K562 (cell line): Measurements from ENCODE around the gene TYSND1. TPM values are rescaled to one million over a fixed set of nuclear protein-coding genes. Genes with fewer than 3 reads are reported as not detected.
"Not testable (repeated sequence)": the region's sequence is repeated elsewhere in the genome, so short reads cannot be mapped to it uniquely, and the experiment has no call there.

Experiments
- ATAC-seq: fragments of 200-7000 bp; cut with Tn5 transposase; 3 replicates; pipeline ENCODE4 v1.9.1; 2020; ENCODE audit warnings: moderate library complexity
- BruUV-seq: library from RNA; stranded (reverse); fragments of 400-500 nt; replicated peaks from 2 replicates; lab custom pipeline; 2021; lab: Mats Ljungman, UMichigan
- CTCF ChIA-PET: fragments of 300-600 bp; formaldehyde crosslinking; extraction: SDS; loops from one replicate; lab custom pipeline; 2021; ENCODE audit warnings: low intra/inter-chr PET ratio; lab: Yijun Ruan, JAX
- POLR2A ChIA-PET: fragments of 300-600, 350-650 bp; sonication (Branson Sonifier 250); formaldehyde crosslinking; extraction: SDS; loops from one replicate; lab custom pipeline; 2021; ENCODE audit warnings: antibody characterized with exemption, inconsistent platforms; lab: Yijun Ruan, JAX
- DNase-seq, 4 experiments: peaks; one replicate each; pipeline versions ENCODE4 v3.0.0 to v3.0.0-alpha.2; 2011 to 2018; ENCODE audit warnings: low spot score in 3 of 4, mixed read lengths in 3 of 4; ENCODE audit errors: extremely low read depth in 1 of 4
- FAIRE-seq: peaks from 2 replicates; lab custom pipeline; 2011; peaks lifted over from hg19 to GRCh38; lab: Jason Lieb, UNC
- H2AFZ ChIP-seq: 2 replicates; pipeline ENCODE4 v1.6.0; 2011; ENCODE audit warnings: low read depth, low read length, control low read depth, inconsistent platforms
- H3K27ac ChIP-seq: fragments of 200-600 bp; 3 replicates; pipeline ENCODE4 v1.8.0; 2011; ENCODE audit warnings: low read depth, mild to moderate bottlenecking, control low read depth, inconsistent platforms, low read length, moderate library complexity, mixed read lengths; ENCODE audit errors: extremely low read depth
- H3K27me3 ChIP-seq, 2 experiments: fragments of 300-600 bp in 1 of 2; 2 replicates in 1 of 2; 3 replicates in 1 of 2; pipeline versions ENCODE4 v1.6.0 to v1.8.0; 2011; ENCODE audit warnings: inconsistent platforms in 2 of 2, low read length in 2 of 2, mild to moderate bottlenecking in 1 of 2, mixed read lengths in 1 of 2, moderate library complexity in 1 of 2; ENCODE audit not compliant: control insufficient read depth in 2 of 2, insufficient read depth in 2 of 2
- H3K36me3 ChIP-seq: fragments of 300-600 bp; 3 replicates; pipeline ENCODE4 v1.8.0; 2011; ENCODE audit warnings: mild to moderate bottlenecking, low read length, inconsistent platforms; ENCODE audit not compliant: control insufficient read depth, insufficient read depth
- H3K4me1 ChIP-seq, 2 experiments: fragments of 200-600 bp in 1 of 2; replicated peaks in 1 of 2; 2 replicates in 1 of 2; 3 replicates in 1 of 2; pipeline versions ENCODE4 v1.5.1 to v1.8.0; 2011; ENCODE audit warnings: inconsistent platforms in 2 of 2, low read length in 2 of 2, mild to moderate bottlenecking in 1 of 2, mixed read lengths in 1 of 2, moderate library complexity in 1 of 2; ENCODE audit not compliant: control insufficient read depth in 2 of 2, insufficient read depth in 2 of 2
- H3K4me2 ChIP-seq: 2 replicates; pipeline ENCODE4 v1.6.1; 2011; ENCODE audit warnings: low read length, control low read depth, inconsistent platforms, mixed read lengths; ENCODE audit not compliant: insufficient read depth
- H3K4me3 ChIP-seq: fragments of 200-600 bp; sonication (generic), shearing (Covaris generic); 2 replicates; pipeline ENCODE4 v1.5.1; 2016; ENCODE audit warnings: control low read depth, inconsistent platforms
- H3K79me2 ChIP-seq: fragments of 200-600 bp; 3 replicates; pipeline ENCODE4 v1.8.0; 2011; ENCODE audit warnings: low read length, inconsistent platforms; ENCODE audit not compliant: control insufficient read depth, insufficient read depth
- H3K9ac ChIP-seq, 2 experiments: 2 replicates each; pipeline versions ENCODE4 v1.6.0 to v1.6.1; 2011; ENCODE audit warnings: low read depth in 2 of 2, low read length in 2 of 2, control low read depth in 1 of 2, inconsistent platforms in 1 of 2, mild to moderate bottlenecking in 1 of 2, mixed read lengths in 1 of 2; ENCODE audit not compliant: insufficient read depth in 1 of 2
- H3K9me1 ChIP-seq: one replicate; pipeline ENCODE4 v1.6.0; 2011; ENCODE audit warnings: inconsistent platforms, mild to moderate bottlenecking, low read length, moderate library complexity; ENCODE audit not compliant: control insufficient read depth, insufficient read depth
- H3K9me3 ChIP-seq: replicated peaks from 2 replicates; pipeline ENCODE4 v1.5.1; 2011; ENCODE audit warnings: low read depth, low read length, inconsistent platforms; ENCODE audit not compliant: control insufficient read depth, insufficient read depth
- H4K20me1 ChIP-seq: replicated peaks from 2 replicates; pipeline ENCODE4 v1.6.1; 2011; ENCODE audit warnings: low read length, inconsistent platforms, mixed read lengths; ENCODE audit not compliant: control insufficient read depth, insufficient read depth
- ATF3 ChIP-seq, 2 experiments: fragments of 450-650 bp in 1 of 2; sonication (generic) in 1 of 2; formaldehyde crosslinking in 1 of 2; IDR thresholded peaks in 1 of 2; conservative IDR thresholded peaks in 1 of 2; 2 replicates each; pipeline versions ENCODE4 v1.6.1 to v1.8.1; 2016 to 2023; ENCODE audit warnings: mild to moderate bottlenecking in 2 of 2, moderate library complexity in 2 of 2, inconsistent platforms in 1 of 2, missing genetic modification reagents in 1 of 2
- ATF7 ChIP-seq: fragments of 450-650 bp; IDR thresholded peaks from 2 replicates; pipeline ENCODE4 v1.7.1; 2014; ENCODE audit warnings: mild to moderate bottlenecking, moderate library complexity
- CEBPB ChIP-seq: fragments of 450-650 bp; IDR thresholded peaks from 2 replicates; pipeline ENCODE4 v1.6.1; 2016; ENCODE audit warnings: missing genetic modification characterization, missing compliant biosample characterization
- CEBPG ChIP-seq, 3 experiments: fragments of 200-800 bp in 1 of 3; sonication (Bioruptor generic) in 1 of 3; sonication (generic) in 1 of 3; formaldehyde crosslinking in 1 of 3; IDR thresholded peaks in 2 of 3; conservative IDR thresholded peaks in 1 of 3; 2 replicates each; pipeline versions ENCODE4 v1.6.1 to v1.8.0; 2016 to 2022; ENCODE audit warnings: missing compliant biosample characterization in 2 of 3, missing genetic modification characterization in 2 of 3, mild to moderate bottlenecking in 1 of 3, missing genetic modification reagents in 1 of 3
- MCM3 ChIP-seq: fragments of 450-650 bp; IDR thresholded peaks from 2 replicates; pipeline ENCODE4 v1.6.1; 2016
- MEIS2 ChIP-seq: fragments of 450-650 bp; IDR thresholded peaks from 2 replicates; pipeline ENCODE4 v1.6.1; 2014; ENCODE audit warnings: mild to moderate bottlenecking; ENCODE audit not compliant: partially characterized antibody
- ZNF174 ChIP-seq: fragments of 250-450 bp; sonication (Bioruptor Pico); IDR thresholded peaks from 2 replicates; pipeline ENCODE4 v1.4.0; 2020; ENCODE audit warnings: mild to moderate bottlenecking
- ZNF512 ChIP-seq: IDR thresholded peaks from 2 replicates; pipeline ENCODE4 v1.6.1; 2016; ENCODE audit warnings: missing genetic modification characterization, missing compliant biosample characterization
- WGBS: fragments of 100-300 bp; shearing (Covaris generic); methylation state at CpG from one replicate; pipeline ENCODE4 v1.1.6; 2016; ENCODE audit warnings: low coverage, mixed read lengths; ENCODE audit not compliant: insufficient coverage; ENCODE audit errors: missing lambda C conversion rate; 5-methylcytosine and 5-hydroxymethylcytosine counted together
- in situ Hi-C: fragments of 300-500 bp; cut with MboI; formaldehyde crosslinking; loops from 4 replicates; pipeline ENCODE4 v1.15.0; 2018; ENCODE audit warnings: inconsistent platforms, mixed read lengths
- intact Hi-C: fragments of 100-400 bp; cut with micrococcal nuclease; formaldehyde crosslinking; loops from 2 replicates; pipeline ENCODE4 v1.14.2; 2022
- polyA plus RNA-seq, 8 experiments: library from polyadenylated mRNA; depleted of rRNA in 4 of 8; stranded (reverse) in 5 of 8; unstranded in 3 of 8; fragments of >200 nt; fragmentation: Nextera tagmentation in 2 of 8; fragmentation: Illumina TruSeq in 1 of 8; extraction: Ambion mirVana in 2 of 8; extraction: Trizol in 1 of 8; gene quantifications; 2 replicates each; pipeline versions ENCODE4 v1.2.1 to v1.2.3, GENCODE V29; 2011 to 2014; ENCODE audit warnings: inconsistent platforms in 1 of 8, missing spikeins in 1 of 8
- total RNA-seq, 7 experiments: library from RNA; depleted of rRNA in 6 of 7; stranded (reverse); fragments of >200 nt in 6 of 7; fragmentation: Illumina TruSeq in 2 of 7; extraction: Trizol in 2 of 7; gene quantifications; 2 replicates each; pipeline versions ENCODE4 v1.2.1 to v1.2.3, GENCODE V29; 2011 to 2021; ENCODE audit warnings: low replicate concordance in 1 of 7

The TYSND1 gene
- total and polyA plus RNA-seq, 9 of the 15 experiments (the other 6 are each of a cell fraction or from before 2014, with no cell fraction given), result 0.60 to 2.0 (median 1.3) TPM

GRCh38 chr10:70183304-70183703 is 36.8 kb upstream of the TYSND1 start:
- ChIA-PET POLR2A (interaction anchor here (2.7 kb wide), 1 partner anchor 13 kb away, joined by 9 read pairs; the partner anchor contains the start of gene SAR1A), CTCF (no interaction called here)
- Histone ChIP-seq H3K9me3 (no peaks in the 10 kb centered on the region), H3K4me3 (no peak overlapping the region), H3K4me2 (no peak overlapping the region), H3K27me3 (peaks cover 15 to 16% of the 10 kb centered on the region in 2 experiments), H2AFZ (no peak overlapping the region), H4K20me1 (no peaks in the 10 kb centered on the region), H3K27ac (no peak overlapping the region), H3K9me1 (no peaks in the 10 kb centered on the region), H3K9ac (peak overlapping the region in 1 of 2 experiments; percentile 23; a peak in 1 of 4 replicates), H3K79me2 (no peaks in the 10 kb centered on the region), H3K36me3 (no peaks in the 10 kb centered on the region), H3K4me1 (no peaks in the 10 kb centered on the region)
- in situ Hi-C loops, result no loop called here
- 0% methylated on average over 2 of the region's 2 CpGs for WGBS
- TF ChIP-seq ZNF512, result peak; percentile 83
- peak; percentile 68; the same call in 1 of the 2 replicates for TF ChIP-seq MCM3
- TF ChIP-seq ZNF174 (CRISPR knock-in tag), result no peak
- BruUV-seq, result no TSS peak
- no peak for DNase-seq
- no peak for FAIRE-seq
- no peak for ATAC-seq
- intact Hi-C loops, result no loop called here

GRCh38 chr10:70179209-70179608 is 32.7 kb upstream of the TYSND1 start:
- H3K9ac ChIP-seq; ATAC-seq; H3K9me1 ChIP-seq; H3K9me3 ChIP-seq; FAIRE-seq; BruUV-seq; CTCF ChIA-PET; intact Hi-C loops; H4K20me1 ChIP-seq; DNase-seq; H2AFZ ChIP-seq; H3K4me3 ChIP-seq; TF ChIP-seq ATF3 (CRISPR knock-in tag; conservative IDR thresholded peaks at IDR 0.05): not testable (repeated sequence)
- POLR2A ChIA-PET, result interaction anchor here (0.6 kb wide), 1 partner anchor 200 kb away, joined by 3 read pairs; no protein-coding TSS in a partner anchor
- TF ChIP-seq MEIS2 (peak; percentile 14), CEBPG (CRISPR knock-in tag; IDR thresholded peaks at IDR 0.05) (0 out of 2 replicates have a peak, but pooled peaks have one; percentile 35), CEBPG (tag; conservative IDR thresholded peaks at IDR 0.05 in 1 of 2, IDR thresholded peaks at IDR 0.05 in 1 of 2) (peak in 1 of 2 experiments; percentile 64; a peak in 2 of 4 replicates), ATF7 (0 out of 2 replicates have a peak, but pooled peaks have one; percentile 22), ATF3 (IDR thresholded peaks at IDR 0.05) (peak; percentile 85), CEBPB (peak; percentile 78)
- TF ChIP-seq, all 486 proteins: peak for 5; not testable (repeated sequence) for 481
- H3K36me3 ChIP-seq, H3K27ac ChIP-seq, H3K4me1 ChIP-seq, H3K79me2 ChIP-seq, H3K4me2 ChIP-seq, H3K27me3 ChIP-seq, in situ Hi-C loops: not testable (repeated sequence)
- WGBS, result 10% methylated on average over 8 of the region's 8 CpGs
